Endothelial cell of umbilical vein (primary cell): ENCODE data around the gene KCNA5. TPM values are rescaled to one million over a fixed set of nuclear protein-coding genes. Genes with fewer than 3 reads are reported as not detected.

Experiments used
- BruUV-seq: library from RNA; stranded (reverse); fragments of 400-500 nt; replicated peaks from 2 replicates; lab custom pipeline; 2021; lab: Mats Ljungman, UMichigan
- CTCF ChIA-PET: fragments of 300-600, 350-600 bp; sonication (Branson Sonifier 250); formaldehyde crosslinking; loops from one replicate; lab custom pipeline; 2021; ENCODE audit warnings: antibody characterized with exemption, inconsistent platforms; lab: Charles Lee
- POLR2A ChIA-PET: fragments of 300-600, 350-600 bp; sonication (Branson Sonifier 250); formaldehyde crosslinking; loops from one replicate; lab custom pipeline; 2021; ENCODE audit warnings: antibody characterized with exemption, inconsistent platforms; lab: Charles Lee
- DNase-seq: peaks from one replicate; pipeline ENCODE4 v3.0.0-alpha.2; 2011; ENCODE audit warnings: low read depth, low spot score
- FAIRE-seq: peaks from 2 replicates; lab custom pipeline; 2011; peaks lifted over from hg19 to GRCh38; lab: Jason Lieb, UNC
- H2AFZ ChIP-seq: 2 replicates; pipeline ENCODE4 v1.6.0; 2012; ENCODE audit warnings: low read depth, low read length, control low read depth, inconsistent platforms
- H3K27ac ChIP-seq: 2 replicates; pipeline ENCODE4 v1.5.1; 2011; ENCODE audit warnings: low read depth, mild to moderate bottlenecking, control low read depth, low read length, moderate library complexity; ENCODE audit not compliant: insufficient read depth
- H3K27me3 ChIP-seq, 2 experiments: 2 replicates each; pipeline versions ENCODE4 v1.6.0 to v1.6.1; 2011; ENCODE audit warnings: low read length in 2 of 2, mixed read lengths in 1 of 2; ENCODE audit not compliant: control insufficient read depth in 2 of 2, insufficient read depth in 2 of 2
- H3K36me3 ChIP-seq, 2 experiments: 2 replicates in 1 of 2; 3 replicates in 1 of 2; pipeline ENCODE4 v1.5.1; 2011; ENCODE audit warnings: low read length in 2 of 2, mild to moderate bottlenecking in 1 of 2, moderate library complexity in 1 of 2; ENCODE audit not compliant: control insufficient read depth in 2 of 2, insufficient read depth in 2 of 2; ENCODE audit errors: extremely low read depth in 1 of 2
- H3K4me1 ChIP-seq: 3 replicates; pipeline ENCODE4 v1.5.1; 2011; ENCODE audit warnings: mild to moderate bottlenecking, low read length; ENCODE audit not compliant: control insufficient read depth, insufficient read depth; ENCODE audit errors: extremely low read depth
- H3K4me2 ChIP-seq: 2 replicates; pipeline ENCODE4 v1.6.1; 2011; ENCODE audit warnings: low read length, control low read depth, mixed read lengths; ENCODE audit not compliant: insufficient read depth
- H3K4me3 ChIP-seq, 3 experiments: fragments of 200-600 bp in 1 of 3; sonication (generic), shearing (Covaris generic) in 1 of 3; replicated peaks in 1 of 3; 2 replicates each; pipeline ENCODE4 v1.5.1; 2011 to 2016; ENCODE audit warnings: control low read depth in 3 of 3, low read length in 3 of 3, mild to moderate bottlenecking in 2 of 3, inconsistent platforms in 1 of 3, low read depth in 1 of 3, moderate library complexity in 1 of 3; ENCODE audit not compliant: insufficient read depth in 1 of 3
- H3K79me2 ChIP-seq: 2 replicates; pipeline ENCODE4 v1.6.0; 2012; ENCODE audit warnings: low read length, inconsistent platforms; ENCODE audit not compliant: control insufficient read depth, insufficient read depth
- H3K9ac ChIP-seq: replicated peaks from 2 replicates; pipeline ENCODE3; 2011; ENCODE audit warnings: low read length, control low read depth; ENCODE audit not compliant: insufficient read depth; ENCODE audit errors: extremely low read depth
- H3K9me1 ChIP-seq: replicated peaks from 3 replicates; pipeline ENCODE4 v1.6.0; 2011; ENCODE audit warnings: mild to moderate bottlenecking, low read length; ENCODE audit not compliant: control insufficient read depth, insufficient read depth; ENCODE audit errors: extremely low read depth
- H3K9me3 ChIP-seq: replicated peaks from 2 replicates; pipeline ENCODE4 v1.5.1; 2012; ENCODE audit warnings: low read length, inconsistent platforms; ENCODE audit not compliant: control insufficient read depth, insufficient read depth
- H4K20me1 ChIP-seq: replicated peaks from 2 replicates; pipeline ENCODE3; 2011; ENCODE audit warnings: mild to moderate bottlenecking, low read length; ENCODE audit not compliant: control insufficient read depth, insufficient read depth; ENCODE audit errors: extremely low read depth
- CTCF ChIP-seq, 2 donors: IDR thresholded peaks; 1 replicate in 1 of 2; 2 replicates in 1 of 2; pipeline ENCODE4 v1.5.1; 2011; ENCODE audit warnings: low read length in 2 of 2, mild to moderate bottlenecking in 2 of 2, moderate library complexity in 2 of 2, control low read depth in 1 of 2, inconsistent platforms in 1 of 2, low read depth in 1 of 2; ENCODE audit not compliant: insufficient read depth in 1 of 2; ENCODE audit errors: extremely low read depth in 1 of 2
- EZH2 ChIP-seq: IDR thresholded peaks from 2 replicates; pipeline ENCODE4 v1.6.1; 2012; ENCODE audit warnings: borderline replicate concordance, low read depth, mild to moderate bottlenecking, moderate library complexity, low read length, inconsistent platforms; ENCODE audit not compliant: severe bottlenecking
- FOS ChIP-seq: IDR thresholded peaks from 2 replicates; pipeline ENCODE4 v1.6.1; 2011; ENCODE audit warnings: mild to moderate bottlenecking, low read length, moderate library complexity, borderline replicate concordance; ENCODE audit not compliant: insufficient read depth
- GATA2 ChIP-seq: IDR thresholded peaks from 2 replicates; pipeline ENCODE4 v1.7.0; 2011; ENCODE audit warnings: low read depth, mild to moderate bottlenecking, moderate library complexity, mixed read lengths, low read length; ENCODE audit not compliant: insufficient read length, insufficient read depth
- JUN ChIP-seq: IDR thresholded peaks from 2 replicates; pipeline ENCODE4 v1.6.1; 2011; ENCODE audit warnings: borderline replicate concordance, low read depth; ENCODE audit not compliant: insufficient read length, insufficient read depth
- MYC ChIP-seq: IDR thresholded peaks from one replicate; pipeline ENCODE4 v1.6.1; 2011; ENCODE audit warnings: mild to moderate bottlenecking, low read depth, low read length
- POLR2A ChIP-seq: IDR thresholded peaks from 2 replicates; pipeline ENCODE4 v1.6.1; 2012; ENCODE audit warnings: low read depth, mild to moderate bottlenecking, control low read depth, low read length
- POLR2AphosphoS5 ChIP-seq: IDR thresholded peaks from 2 replicates; pipeline ENCODE4 v1.6.1; 2012; ENCODE audit warnings: low read depth, mild to moderate bottlenecking, control low read depth, low read length, moderate library complexity; ENCODE audit not compliant: insufficient read depth
- dilution Hi-C: fragments of 300-500 bp; cut with MboI; formaldehyde crosslinking; loops from one replicate; pipeline ENCODE4 v1.15.0; 2019; ENCODE audit warnings: low sequenced_read_pairs; ENCODE audit not compliant: extremely low pct_ligation_motif_present
- intact Hi-C: fragments of 100-400 bp; cut with micrococcal nuclease; formaldehyde crosslinking; loops from one replicate; pipeline ENCODE4 v1.10.0; 2022
- polyA plus RNA-seq, 4 experiments: library from polyadenylated mRNA; depleted of rRNA in 3 of 4; stranded (reverse) in 3 of 4; unstranded in 1 of 4; fragments of >200 nt; gene quantifications; 2 replicates each; pipeline versions ENCODE4 v1.2.1 to v1.2.3, GENCODE V29; 2011 to 2012; ENCODE audit warnings: missing spikeins in 1 of 4
- total RNA-seq: library from RNA; stranded (reverse); gene quantifications from 2 replicates; pipeline ENCODE4 v1.2.3, GENCODE V29; 2021
- TF ChIP-seq, protein P1 (sequence below): IDR thresholded peaks from 2 replicates; pipeline ENCODE4 v1.6.1; 2011; ENCODE audit not compliant: insufficient read depth, insufficient read length

KCNA5 gene
- total and polyA plus RNA-seq, 2 donors (not counting 3 experiments of a cell fraction or from before 2014, with no cell fraction given): not detected

DNA sequence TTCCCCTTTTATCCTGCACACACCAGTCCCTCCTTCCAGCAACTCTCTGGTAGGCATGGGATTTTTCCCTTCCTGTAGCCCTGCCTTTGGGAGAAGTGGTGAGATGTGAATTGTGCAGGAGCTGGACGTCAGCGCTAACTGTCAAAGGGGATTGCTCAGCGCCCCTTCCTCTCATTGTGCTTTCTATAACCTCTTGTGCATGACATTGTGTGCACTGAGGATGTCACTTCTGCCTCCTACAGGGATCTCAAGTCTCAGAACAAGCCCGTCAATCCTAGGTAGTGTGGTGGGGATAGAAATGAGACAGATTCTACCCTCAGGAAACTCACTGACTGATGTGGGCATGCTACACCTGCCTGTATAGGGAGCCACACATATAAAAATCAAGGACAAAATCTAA is 8.7 kb downstream of the KCNA5 start:
- dilution Hi-C loops: no loop called here
- Histone ChIP-seq H4K20me1 (no peaks in the 10 kb centered on the region), H3K9me1 (no peaks in the 10 kb centered on the region), H2AFZ (no peak overlapping the region), H3K9me3 (no peaks in the 10 kb centered on the region), H3K27me3 (no peaks in the 10 kb centered on the region), H3K4me1 (no peaks in the 10 kb centered on the region), H3K4me3 (no peak overlapping the region), H3K9ac (no peak overlapping the region), H3K79me2 (no peaks in the 10 kb centered on the region), H3K4me2 (no peak overlapping the region), H3K27ac (no peak overlapping the region), H3K36me3 (no peaks in the 10 kb centered on the region)
- POLR2A ChIA-PET: no interaction called here
- BruUV-seq: no TSS peak
- FAIRE-seq (no peak), DNase-seq (no peak)
- TF ChIP-seq JUN: no peak
- no peak for TF ChIP-seq POLR2A
- TF ChIP-seq FOS: no peak
- no peak for TF ChIP-seq EZH2
- TF ChIP-seq CTCF (IDR thresholded peaks at IDR 0.05; ENCODE audit: extremely low read depth in 1 of 2, insufficient read depth in 1 of 2, low read depth in 1 of 2, low read length in 2 of 2): no peak
- no peak for TF ChIP-seq POLR2AphosphoS5
- no peak for TF ChIP-seq GATA2
- TF ChIP-seq, protein P1, sequence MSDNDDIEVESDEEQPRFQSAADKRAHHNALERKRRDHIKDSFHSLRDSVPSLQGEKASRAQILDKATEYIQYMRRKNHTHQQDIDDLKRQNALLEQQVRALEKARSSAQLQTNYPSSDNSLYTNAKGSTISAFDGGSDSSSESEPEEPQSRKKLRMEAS: no peak
- no peak for TF ChIP-seq MYC
- CTCF ChIA-PET: interaction anchor here (0.6 kb wide), 1 partner anchor 32 kb away, joined by 3 read pairs; no protein-coding TSS in a partner anchor
- intact Hi-C loops: no loop called here
